Panc1 (cell line): ENCODE data around the gene SAMHD1.

Experiments used
- POLR2AphosphoS5 ChIP-seq: IDR thresholded peaks from 2 replicates; pipeline ENCODE4 v1.6.1; 2012; ENCODE audit warnings: mild to moderate bottlenecking, low read depth, low read length, moderate library complexity
- SIN3A ChIP-seq: IDR thresholded peaks from 2 replicates; pipeline ENCODE4 v1.6.1; 2012; ENCODE audit warnings: low read depth, mild to moderate bottlenecking, low read length, moderate library complexity, borderline replicate concordance; ENCODE audit not compliant: insufficient read depth
- TF ChIP-seq, protein P1 (sequence below): fragments of 450-650 bp; IDR thresholded peaks from 2 replicates; pipeline ENCODE4 v1.5.1; 2017; ENCODE audit warnings: mild to moderate bottlenecking

DNA sequence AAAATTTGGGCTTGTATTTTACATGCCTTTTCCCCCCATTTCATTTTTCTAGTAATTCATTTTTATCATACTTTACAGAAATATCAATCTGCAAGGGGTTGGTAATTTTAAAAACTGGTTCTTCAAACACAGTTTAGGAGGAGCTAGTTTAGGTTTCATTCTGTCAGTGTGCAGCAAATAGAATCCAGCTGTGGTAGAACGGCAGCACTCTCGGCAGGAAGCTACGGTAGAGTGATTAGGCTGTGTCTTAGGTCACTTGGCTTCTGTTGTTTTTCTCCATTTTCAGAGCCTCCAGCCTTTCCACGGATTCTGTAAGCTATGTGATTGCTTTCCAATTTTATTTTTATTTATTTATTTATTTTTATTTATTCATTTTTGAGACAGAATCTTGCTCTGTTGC is 42.9 kb downstream of the SAMHD1 start:
- TF ChIP-seq, protein P1, sequence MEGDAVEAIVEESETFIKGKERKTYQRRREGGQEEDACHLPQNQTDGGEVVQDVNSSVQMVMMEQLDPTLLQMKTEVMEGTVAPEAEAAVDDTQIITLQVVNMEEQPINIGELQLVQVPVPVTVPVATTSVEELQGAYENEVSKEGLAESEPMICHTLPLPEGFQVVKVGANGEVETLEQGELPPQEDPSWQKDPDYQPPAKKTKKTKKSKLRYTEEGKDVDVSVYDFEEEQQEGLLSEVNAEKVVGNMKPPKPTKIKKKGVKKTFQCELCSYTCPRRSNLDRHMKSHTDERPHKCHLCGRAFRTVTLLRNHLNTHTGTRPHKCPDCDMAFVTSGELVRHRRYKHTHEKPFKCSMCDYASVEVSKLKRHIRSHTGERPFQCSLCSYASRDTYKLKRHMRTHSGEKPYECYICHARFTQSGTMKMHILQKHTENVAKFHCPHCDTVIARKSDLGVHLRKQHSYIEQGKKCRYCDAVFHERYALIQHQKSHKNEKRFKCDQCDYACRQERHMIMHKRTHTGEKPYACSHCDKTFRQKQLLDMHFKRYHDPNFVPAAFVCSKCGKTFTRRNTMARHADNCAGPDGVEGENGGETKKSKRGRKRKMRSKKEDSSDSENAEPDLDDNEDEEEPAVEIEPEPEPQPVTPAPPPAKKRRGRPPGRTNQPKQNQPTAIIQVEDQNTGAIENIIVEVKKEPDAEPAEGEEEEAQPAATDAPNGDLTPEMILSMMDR, result no peak
- TF ChIP-seq POLR2AphosphoS5, result no peak
- no peak for TF ChIP-seq SIN3A
